Trophoblast cell (in vitro differentiated cells and primary cell): ENCODE measurements around the gene FAM13A.
"Not testable (repeated sequence)": the region's sequence is repeated elsewhere in the genome, so short reads cannot be mapped to it uniquely, and the experiment has no call there.

Experiments used
- DNase-seq, 2 donors: peaks; one replicate each; pipeline ENCODE4 v3.0.0-alpha.2; 2016
- H2AFZ ChIP-seq: 2 replicates; pipeline ENCODE4 v1.6.1; 2013; ENCODE audit warnings: low read length, moderate library complexity, mild to moderate bottlenecking; ENCODE audit not compliant: insufficient read depth, poor library complexity
- H2AK5ac ChIP-seq: 2 replicates; pipeline ENCODE4 v1.6.1; 2013; ENCODE audit warnings: mild to moderate bottlenecking, low read length
- H2BK120ac ChIP-seq: 2 replicates; pipeline ENCODE4 v1.6.1; 2013; ENCODE audit warnings: low read length, mild to moderate bottlenecking, moderate library complexity; ENCODE audit not compliant: insufficient read depth, poor library complexity
- H2BK12ac ChIP-seq: 2 replicates; pipeline ENCODE4 v1.6.1; 2013; ENCODE audit warnings: mild to moderate bottlenecking, low read length, moderate library complexity
- H2BK5ac ChIP-seq: 2 replicates; pipeline ENCODE4 v1.6.1; 2013; ENCODE audit warnings: low read length, low read depth, moderate library complexity, mild to moderate bottlenecking; ENCODE audit not compliant: poor library complexity
- H3K14ac ChIP-seq: 2 replicates; pipeline ENCODE4 v1.6.1; 2013; ENCODE audit warnings: mild to moderate bottlenecking, low read length
- H3K18ac ChIP-seq: 2 replicates; pipeline ENCODE4 v1.6.1; 2013; ENCODE audit warnings: mild to moderate bottlenecking, low read length
- H3K23ac ChIP-seq: 2 replicates; pipeline ENCODE4 v1.6.1; 2013; ENCODE audit warnings: low read length
- H3K27ac ChIP-seq: 2 replicates; pipeline ENCODE4 v1.5.1; 2013; ENCODE audit warnings: low read depth, mild to moderate bottlenecking, inconsistent platforms, low read length, moderate library complexity
- H3K27me3 ChIP-seq: 2 replicates; pipeline ENCODE4 v1.6.1; 2013; ENCODE audit warnings: inconsistent platforms, mild to moderate bottlenecking, low read length, moderate library complexity; ENCODE audit not compliant: insufficient read depth
- H3K36me3 ChIP-seq, 2 experiments: 1 replicate in 1 of 2; 2 replicates in 1 of 2; pipeline ENCODE4 v1.6.1; 2013; ENCODE audit warnings: low read length in 2 of 2, mild to moderate bottlenecking in 2 of 2, moderate library complexity in 1 of 2; ENCODE audit not compliant: insufficient read depth in 2 of 2, control insufficient read depth in 1 of 2
- H3K4ac ChIP-seq: 2 replicates; pipeline ENCODE4 v1.6.1; 2013; ENCODE audit warnings: low read depth, mild to moderate bottlenecking, low read length, moderate library complexity
- H3K4me1 ChIP-seq, 2 experiments: 1 replicate in 1 of 2; 2 replicates in 1 of 2; pipeline ENCODE4 v1.6.1; 2013; ENCODE audit warnings: low read length in 2 of 2, mild to moderate bottlenecking in 2 of 2, moderate library complexity in 1 of 2; ENCODE audit not compliant: insufficient read depth in 2 of 2, control insufficient read depth in 1 of 2
- H3K4me2 ChIP-seq: 2 replicates; pipeline ENCODE4 v1.6.1; 2013; ENCODE audit warnings: inconsistent platforms, mild to moderate bottlenecking, low read length, moderate library complexity
- H3K4me3 ChIP-seq: 2 replicates; pipeline ENCODE4 v1.5.1; 2013; ENCODE audit warnings: mild to moderate bottlenecking, low read depth, low read length, inconsistent platforms
- H3K79me1 ChIP-seq: one replicate; pipeline ENCODE4 v1.6.1; 2013; ENCODE audit warnings: low read length
- H3K79me2 ChIP-seq: 2 replicates; pipeline ENCODE4 v1.6.1; 2013; ENCODE audit warnings: low read length, mild to moderate bottlenecking; ENCODE audit not compliant: control insufficient read depth, insufficient read depth, poor library complexity
- H3K9ac ChIP-seq: 2 replicates; pipeline ENCODE4 v1.6.1; 2013; ENCODE audit warnings: mild to moderate bottlenecking, low read length
- H3K9me3 ChIP-seq: 2 replicates; pipeline ENCODE4 v1.6.1; 2013; ENCODE audit warnings: low read depth, mild to moderate bottlenecking, control low read depth, inconsistent platforms, low read length; ENCODE audit not compliant: insufficient read depth
- H4K12ac ChIP-seq: 2 replicates; pipeline ENCODE4 v1.6.1; 2013; ENCODE audit warnings: low read depth, mild to moderate bottlenecking, low read length, moderate library complexity
- H4K8ac ChIP-seq: 2 replicates; pipeline ENCODE4 v1.6.1; 2013; ENCODE audit warnings: low read depth, mild to moderate bottlenecking, low read length, moderate library complexity
- H4K91ac ChIP-seq: one replicate; pipeline ENCODE4 v1.6.1; 2013; ENCODE audit warnings: low read depth, mild to moderate bottlenecking, low read length, moderate library complexity
- WGBS: extraction: QIAGEN DNeasy Blood & Tissue Kit; methylation state at CpG from one replicate; pipeline ENCODE4 v1.1.7; 2013; ENCODE audit warnings: missing lambda C conversion rate; ENCODE audit not compliant: insufficient read length, insufficient coverage; ENCODE audit errors: extremely low coverage; 5-methylcytosine and 5-hydroxymethylcytosine counted together

Gene FAM13A

DNA sequence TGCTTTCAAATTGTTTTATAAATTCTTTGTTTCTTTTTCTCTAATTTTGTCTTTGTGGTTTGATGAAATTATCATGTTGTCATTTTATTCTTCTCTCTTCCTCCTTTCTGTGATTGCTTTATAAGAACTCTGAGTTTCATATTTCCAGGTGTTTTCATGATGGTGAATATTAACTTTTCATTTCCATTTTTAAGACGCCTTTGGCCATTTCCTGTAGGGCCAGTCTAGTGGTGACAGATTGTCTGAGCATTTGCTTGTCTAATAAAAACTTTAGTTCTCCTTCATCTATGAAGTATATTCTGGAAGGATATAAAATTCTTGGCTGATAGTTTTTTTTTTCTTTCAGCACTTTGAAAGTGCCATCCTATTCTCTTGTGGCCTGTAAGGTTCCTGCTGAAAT is 128.1 kb downstream of the FAM13A start:
- Histone ChIP-seq H3K9me3 (no peaks in the 10 kb centered on the region), H3K36me3 (no peaks in the 10 kb centered on the region), H3K18ac (no peak overlapping the region), H3K27ac (no peak overlapping the region), H3K4ac (no peak overlapping the region), H3K4me3 (no peak overlapping the region), H2AK5ac (no peak overlapping the region), H4K12ac (no peak overlapping the region), H3K14ac (no peak overlapping the region), H2BK5ac (no peak overlapping the region), H2BK120ac (no peak overlapping the region), H4K91ac (no peak overlapping the region), H3K79me1 (no peaks in the 10 kb centered on the region), H3K4me2 (no peak overlapping the region), H3K4me1 (no peaks in the 10 kb centered on the region), H2AFZ (no peak overlapping the region), H3K27me3 (no peaks in the 10 kb centered on the region), H4K8ac (no peak overlapping the region), H3K9ac (no peak overlapping the region), H3K23ac (no peak overlapping the region), H3K79me2 (no peaks in the 10 kb centered on the region), H2BK12ac (no peak overlapping the region)
- peak; percentile 34 to 76 for DNase-seq
- no CpG with 5 or more reads among the region's 1 CpG for WGBS

DNA sequence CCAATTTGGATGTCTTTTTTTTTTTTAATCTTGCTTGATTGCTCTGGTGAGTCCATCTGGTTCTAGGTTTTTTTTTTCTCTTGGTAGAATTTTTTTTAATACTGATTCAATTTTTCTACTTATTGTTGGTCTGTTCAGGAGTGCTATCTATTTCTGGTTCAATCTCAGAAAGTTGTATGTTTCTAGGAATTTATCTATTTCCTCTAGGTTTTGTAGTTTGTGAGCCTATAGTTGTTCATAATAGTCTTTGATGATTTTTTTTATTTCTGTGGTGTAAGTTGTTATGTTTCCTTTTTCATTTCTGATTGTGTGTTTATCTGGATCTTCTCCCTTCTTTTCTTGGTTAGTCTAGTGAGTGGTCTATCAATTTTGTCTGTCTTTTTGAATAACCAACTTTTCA is 129.6 kb downstream of the FAM13A start:
- H4K91ac ChIP-seq: no peak overlapping the region
- H3K14ac ChIP-seq: no peak overlapping the region
- no peak overlapping the region for H2BK5ac ChIP-seq
- no peaks in the 10 kb centered on the region for H3K27me3 ChIP-seq
- no peak overlapping the region for H2BK120ac ChIP-seq
- H2AFZ ChIP-seq: no peak overlapping the region
- no peak overlapping the region for H3K27ac ChIP-seq
- H3K79me2 ChIP-seq: no peaks in the 10 kb centered on the region
- H2AK5ac ChIP-seq: no peak overlapping the region
- H3K18ac ChIP-seq: no peak overlapping the region
- H3K9ac ChIP-seq: no peak overlapping the region
- H3K4me2 ChIP-seq: no peak overlapping the region
- H4K8ac ChIP-seq: no peak overlapping the region
- H3K23ac ChIP-seq: no peak overlapping the region
- no peaks in the 10 kb centered on the region for H3K79me1 ChIP-seq
- H4K12ac ChIP-seq: no peak overlapping the region
- H2BK12ac ChIP-seq: no peak overlapping the region
- H3K4me3 ChIP-seq: no peak overlapping the region
- no peak for DNase-seq
- H3K9me3 ChIP-seq: no peaks in the 10 kb centered on the region
- H3K36me3 ChIP-seq: no peaks in the 10 kb centered on the region
- H3K4ac ChIP-seq: no peak overlapping the region
- no peaks in the 10 kb centered on the region for H3K4me1 ChIP-seq

DNA sequence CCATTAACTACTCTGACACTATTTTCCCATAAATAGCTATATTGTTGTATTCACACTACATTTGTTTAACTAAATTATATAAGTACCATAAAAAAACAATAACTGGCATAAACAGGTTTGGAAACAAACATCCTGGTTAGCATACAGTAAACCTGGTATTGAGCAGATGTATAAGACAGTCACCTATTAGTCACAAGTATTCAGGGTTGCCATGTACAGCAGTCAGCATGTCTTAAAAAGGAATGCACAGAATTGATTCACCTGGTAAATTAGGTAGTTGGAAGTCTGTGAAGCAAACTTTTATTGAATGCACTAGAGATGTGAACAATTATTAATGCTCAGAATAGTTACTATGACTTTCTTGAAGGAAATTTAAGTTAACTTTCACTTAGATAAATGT is 137.9 kb downstream of the FAM13A start:
- no peak overlapping the region for H2AFZ ChIP-seq
- H3K27ac ChIP-seq: no peak overlapping the region
- H4K12ac ChIP-seq: no peak overlapping the region
- no peak overlapping the region for H2BK120ac ChIP-seq
- no peak overlapping the region for H2BK12ac ChIP-seq
- H3K18ac ChIP-seq: no peak overlapping the region
- H4K8ac ChIP-seq: no peak overlapping the region
- H4K91ac ChIP-seq: no peak overlapping the region
- H3K4me1 ChIP-seq: no peaks in the 10 kb centered on the region
- no peaks in the 10 kb centered on the region for H3K27me3 ChIP-seq
- no peak overlapping the region for H3K14ac ChIP-seq
- peaks cover 0 to 1% of the 10 kb centered on the region in 2 experiments for H3K36me3 ChIP-seq
- DNase-seq: no peak
- no peak overlapping the region for H3K23ac ChIP-seq
- no peak overlapping the region for H3K4me3 ChIP-seq
- no peaks in the 10 kb centered on the region for H3K9me3 ChIP-seq
- H2AK5ac ChIP-seq: no peak overlapping the region
- H3K9ac ChIP-seq: no peak overlapping the region
- H3K4me2 ChIP-seq: no peak overlapping the region
- H3K79me1 ChIP-seq: no peaks in the 10 kb centered on the region
- H3K79me2 ChIP-seq: no peaks in the 10 kb centered on the region
- H3K4ac ChIP-seq: no peak overlapping the region
- H2BK5ac ChIP-seq: no peak overlapping the region

DNA sequence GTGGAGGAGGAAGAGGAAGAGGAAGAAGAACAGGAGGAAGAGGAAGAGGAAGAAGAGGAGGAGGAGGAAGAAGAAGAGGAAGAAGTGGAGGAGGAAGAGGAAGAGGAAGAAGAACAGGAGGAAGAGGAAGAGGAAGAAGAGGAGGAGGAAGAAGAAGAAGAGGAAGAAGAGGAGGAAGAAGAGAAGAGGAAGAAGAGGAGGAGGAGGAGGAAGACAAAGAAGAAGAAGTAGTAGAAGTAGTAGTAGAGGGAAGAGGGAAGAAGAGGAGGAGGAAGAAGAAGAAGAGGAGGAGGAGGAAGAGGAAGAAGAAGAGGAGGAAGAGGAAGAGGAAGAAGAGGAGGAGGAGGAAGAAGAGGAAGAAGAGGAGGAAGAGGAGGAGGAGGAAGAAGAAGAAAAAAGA is 143.8 kb downstream of the FAM13A start:
- H3K4ac ChIP-seq, H2BK12ac ChIP-seq, H3K4me1 ChIP-seq, H3K9me3 ChIP-seq, H3K23ac ChIP-seq, H3K18ac ChIP-seq, H4K8ac ChIP-seq, H2BK120ac ChIP-seq, H3K9ac ChIP-seq, H3K79me2 ChIP-seq, H3K27ac ChIP-seq, H4K91ac ChIP-seq, H3K79me1 ChIP-seq, DNase-seq, H3K4me2 ChIP-seq, H3K27me3 ChIP-seq, H3K36me3 ChIP-seq, H3K4me3 ChIP-seq, H2AFZ ChIP-seq, H2AK5ac ChIP-seq, H4K12ac ChIP-seq, H2BK5ac ChIP-seq, H3K14ac ChIP-seq: not testable (repeated sequence)
